NCI-H82 treated with DMSO at 0.1 percent for 48 hours (cell line): Measurements from ENCODE around the gene MCTP2.
"Not testable (repeated sequence)": the region's sequence is repeated elsewhere in the genome, so short reads cannot be mapped to it uniquely, and the experiment has no call there.

Experiments used
- DNase-seq: peaks from one replicate; lab custom pipeline; 2025; ENCODE audit not compliant: unreplicated experiment; lab: John Stamatoyannopoulos, UW

MCTP2 gene

DNA sequence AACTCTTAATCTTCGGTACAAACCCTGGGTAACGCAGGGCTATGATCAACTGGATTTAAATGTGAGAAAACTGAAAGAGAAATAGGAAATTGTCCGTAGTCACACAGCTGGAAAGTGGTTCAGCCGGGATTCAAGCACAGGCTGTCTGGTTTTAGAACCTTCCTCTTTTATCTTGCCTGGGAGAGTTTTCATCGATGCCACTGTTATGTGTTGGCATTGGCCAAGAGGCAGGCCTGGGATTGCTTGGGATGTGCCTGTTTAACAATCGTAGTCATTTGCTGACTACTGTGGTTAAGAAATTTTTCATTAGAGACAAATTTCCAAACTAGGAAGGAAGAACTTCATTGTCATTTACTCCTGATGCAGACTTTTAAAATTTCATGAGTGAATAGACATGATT lies 4.3 kb downstream of the MCTP2 start:
- no peak for DNase-seq

DNA sequence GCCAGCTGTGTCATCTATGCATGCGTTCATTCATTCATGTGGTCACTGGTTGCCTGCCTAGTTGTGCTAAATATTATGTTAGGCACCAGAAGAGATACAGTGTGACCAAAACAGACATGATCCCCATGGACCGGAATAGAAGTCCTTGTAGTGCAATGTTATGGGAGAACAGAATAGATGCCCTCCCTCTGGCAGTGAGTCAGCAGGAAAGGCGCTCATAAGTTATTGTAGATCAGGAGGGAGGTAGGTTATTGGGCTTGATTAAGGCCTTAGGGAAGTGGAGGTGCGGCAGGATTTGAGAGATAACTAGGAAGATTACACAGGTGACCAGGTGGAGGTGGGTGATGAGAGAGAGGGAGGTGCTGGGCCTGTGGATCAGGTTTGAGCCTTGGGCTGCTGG lies 5.2 kb downstream of the MCTP2 start:
- DNase-seq, result no peak

DNA sequence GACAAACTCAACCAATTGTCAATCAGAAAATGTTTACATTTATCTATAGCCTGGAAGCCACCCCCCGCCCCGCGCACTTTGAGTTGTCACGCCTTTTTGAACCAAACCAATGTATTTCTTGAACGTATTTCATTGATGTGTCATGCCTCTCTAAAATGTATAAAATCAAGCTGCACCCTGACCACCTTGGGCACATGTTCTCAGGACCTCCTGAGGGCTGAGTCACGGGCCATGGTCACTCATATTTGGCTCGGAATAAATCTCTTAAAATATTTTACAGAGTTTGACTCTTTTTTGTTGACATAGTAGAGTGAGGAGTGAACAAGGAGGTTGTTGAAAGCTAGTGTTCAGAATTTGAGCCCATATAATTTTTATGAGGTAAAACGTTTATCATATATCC lies 6.5 kb downstream of the MCTP2 start:
- DNase-seq, result no peak

- no peak for DNase-seq
Measured at GRCh38 chr15:94238539-94239118, 7.3 kb downstream of the MCTP2 start.

DNA sequence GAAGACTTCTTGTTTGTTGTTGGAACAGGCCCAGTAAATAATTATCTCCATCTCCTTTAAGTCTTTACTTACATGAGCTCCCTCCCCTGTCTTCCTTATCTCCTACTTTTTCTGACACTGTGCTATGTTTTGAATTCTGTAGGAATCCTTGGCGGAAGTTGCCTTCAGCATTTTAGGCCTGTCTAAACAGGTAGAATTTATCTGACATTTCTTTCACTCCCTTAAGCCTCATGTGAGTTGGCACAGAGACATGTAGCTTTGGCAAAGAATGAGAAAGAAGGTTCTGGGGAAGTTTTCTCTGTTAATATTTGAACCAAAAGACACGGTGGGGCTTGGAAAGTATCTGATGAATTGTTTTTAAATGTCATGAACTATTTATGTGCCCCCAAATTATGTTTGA lies 8.1 kb downstream of the MCTP2 start:
- no peak for DNase-seq

- DNase-seq, result no peak
Measured at GRCh38 chr15:94240480-94240879, 9.1 kb downstream of the MCTP2 start.

DNA sequence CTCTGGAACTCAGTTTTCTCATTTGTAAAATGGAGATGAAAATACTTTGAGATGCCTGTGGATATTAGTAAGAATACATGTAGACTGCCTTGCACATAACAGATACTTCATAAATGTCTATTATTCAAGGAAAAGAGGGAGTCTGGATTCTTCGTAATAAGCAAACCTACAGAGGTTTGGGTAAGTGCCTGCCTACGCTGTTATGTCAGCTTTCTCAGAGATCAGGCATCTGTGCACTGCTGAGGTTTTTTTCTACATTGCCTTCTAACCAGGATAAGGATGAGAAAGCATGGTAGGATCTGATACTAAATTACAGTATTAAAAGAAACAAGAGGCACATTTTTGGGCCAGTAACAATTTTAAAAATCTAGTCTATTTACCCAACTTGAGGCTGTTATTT lies 10.9 kb downstream of the MCTP2 start:
- no peak for DNase-seq

DNA sequence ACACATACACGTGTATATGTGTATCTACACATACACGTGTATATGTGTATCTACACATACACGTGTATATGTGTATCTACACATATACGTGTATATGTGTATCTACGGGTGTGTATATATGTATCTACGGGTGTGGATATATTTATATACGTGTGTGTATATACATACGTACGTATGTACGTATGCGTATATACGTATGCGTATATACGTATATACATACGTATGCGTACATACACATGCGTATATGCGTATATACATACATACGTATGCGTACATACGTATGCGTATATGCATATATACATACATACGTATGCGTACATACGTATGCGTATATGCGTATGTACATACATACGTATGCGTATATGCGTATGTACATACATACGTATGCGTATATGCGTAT lies 11.6 kb downstream of the MCTP2 start:
- not testable (repeated sequence) for DNase-seq

GRCh38 chr15:94243418-94243817 lies 12.1 kb downstream of the MCTP2 start:
- DNase-seq, result no peak

DNA sequence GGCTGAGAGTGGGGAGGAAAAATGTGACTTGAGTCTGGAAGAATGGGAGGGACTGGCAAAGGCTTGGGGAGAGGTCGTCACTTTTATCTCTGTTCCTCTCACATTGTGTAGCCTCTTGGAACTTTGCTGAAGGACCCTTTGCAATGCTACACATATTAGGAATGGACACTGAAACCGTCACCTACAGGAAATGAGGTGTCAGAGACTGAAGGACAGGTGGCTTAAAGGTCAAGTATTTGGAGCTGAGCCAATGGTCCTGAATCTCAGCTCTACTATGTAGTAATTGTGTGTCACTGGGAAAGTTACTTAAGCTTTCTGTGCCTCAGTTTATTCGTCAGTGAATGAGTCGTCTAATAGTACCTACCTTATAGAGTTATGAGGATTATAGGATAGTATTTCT lies 14.7 kb downstream of the MCTP2 start:
- DNase-seq, result no peak

DNA sequence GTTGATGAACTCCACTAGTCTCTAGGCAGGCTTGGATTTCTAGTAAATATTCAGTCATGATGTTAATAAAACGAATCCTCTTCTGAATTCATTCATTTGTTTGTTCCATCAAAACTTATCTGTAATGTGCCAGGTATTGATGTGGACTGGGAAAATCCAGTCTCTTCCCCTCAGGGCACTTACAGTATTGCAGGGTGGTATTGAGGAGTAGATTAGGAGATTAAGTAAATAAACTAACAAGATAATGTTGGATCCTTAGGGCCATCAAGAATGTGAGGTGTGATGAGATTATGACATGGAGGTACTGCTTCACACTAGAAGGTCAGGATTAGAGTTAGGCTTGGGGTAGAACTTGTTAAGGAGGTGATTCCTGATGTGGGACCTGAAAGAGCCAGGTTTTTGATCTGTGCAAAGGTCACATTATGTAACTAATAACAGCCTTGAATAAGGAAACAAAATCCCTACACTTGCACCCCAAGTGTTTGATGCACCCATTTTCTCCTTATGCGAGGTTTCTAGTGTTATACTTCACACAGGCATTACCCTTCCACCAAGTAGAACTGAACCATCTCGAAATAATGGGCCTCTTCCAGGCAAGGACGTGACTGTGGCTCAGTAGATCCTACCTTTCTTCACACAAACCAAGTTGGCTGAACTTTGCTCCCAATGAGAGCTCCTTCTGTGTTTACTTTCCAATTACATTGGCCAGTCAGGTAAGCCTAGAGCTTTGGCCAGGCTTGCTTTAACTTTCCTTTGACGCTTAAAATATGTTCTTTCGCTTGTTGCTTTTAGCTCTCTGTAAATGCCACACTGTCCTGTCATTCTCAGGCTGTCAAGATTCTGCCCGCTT lies 16.7 kb downstream of the MCTP2 start:
- no peak for DNase-seq

- no peak for DNase-seq
Measured at GRCh38 chr15:94250801-94251200, 19.4 kb downstream of the MCTP2 start.

GRCh38 chr15:94252223-94252766 lies 20.9 kb downstream of the MCTP2 start:
- DNase-seq, result no peak

GRCh38 chr15:94252906-94253491 lies 21.6 kb downstream of the MCTP2 start:
- no peak for DNase-seq

GRCh38 chr15:94253742-94254141 lies 22.4 kb downstream of the MCTP2 start:
- DNase-seq, result no peak

- DNase-seq, result no peak
Measured at GRCh38 chr15:94255540-94255939, 24.2 kb downstream of the MCTP2 start.

- no peak for DNase-seq
Measured at GRCh38 chr15:94256511-94256910, 25.1 kb downstream of the MCTP2 start.

DNA sequence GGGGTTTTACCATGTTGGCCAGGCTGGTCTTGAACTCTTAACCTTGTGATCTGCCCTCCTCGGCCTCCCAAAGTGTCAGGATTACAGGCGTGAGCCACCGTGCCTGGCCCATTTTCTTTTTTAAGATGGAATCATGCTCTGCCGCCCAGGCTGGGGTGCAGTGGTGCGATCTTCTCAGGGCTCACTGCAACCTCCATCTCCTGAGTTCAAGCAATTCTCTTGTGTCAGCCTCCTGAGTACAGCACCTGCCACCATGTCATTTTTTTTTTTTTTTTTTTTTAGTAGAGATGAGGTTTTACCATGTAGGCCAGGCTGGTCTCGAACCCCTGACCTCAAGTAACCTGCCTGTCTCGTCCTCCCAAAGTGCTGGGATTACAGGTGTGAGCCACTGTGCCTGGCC lies 26.4 kb downstream of the MCTP2 start:
- not testable (repeated sequence) for DNase-seq

DNA sequence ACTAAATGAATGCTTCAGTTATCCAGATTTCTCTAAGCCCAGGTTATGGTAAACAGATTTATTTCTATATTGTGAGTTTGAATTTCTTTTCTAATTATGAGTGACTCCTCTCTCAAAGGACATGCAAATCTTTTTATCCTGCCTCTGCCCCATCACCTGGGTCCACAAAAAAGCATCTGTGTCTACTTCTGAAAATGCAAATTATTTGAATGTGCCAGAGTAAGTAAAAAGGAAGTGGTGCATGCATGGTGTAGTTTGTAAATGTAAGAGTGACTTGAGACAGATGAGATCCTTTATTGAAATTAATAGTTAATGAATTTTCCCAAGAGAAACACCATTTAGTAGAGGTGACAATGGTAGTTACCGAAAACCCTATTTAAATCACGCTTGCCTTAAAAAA lies 26.9 kb downstream of the MCTP2 start:
- no peak for DNase-seq

GRCh38 chr15:94259121-94259751 lies 27.9 kb downstream of the MCTP2 start:
- DNase-seq, result no peak

DNA sequence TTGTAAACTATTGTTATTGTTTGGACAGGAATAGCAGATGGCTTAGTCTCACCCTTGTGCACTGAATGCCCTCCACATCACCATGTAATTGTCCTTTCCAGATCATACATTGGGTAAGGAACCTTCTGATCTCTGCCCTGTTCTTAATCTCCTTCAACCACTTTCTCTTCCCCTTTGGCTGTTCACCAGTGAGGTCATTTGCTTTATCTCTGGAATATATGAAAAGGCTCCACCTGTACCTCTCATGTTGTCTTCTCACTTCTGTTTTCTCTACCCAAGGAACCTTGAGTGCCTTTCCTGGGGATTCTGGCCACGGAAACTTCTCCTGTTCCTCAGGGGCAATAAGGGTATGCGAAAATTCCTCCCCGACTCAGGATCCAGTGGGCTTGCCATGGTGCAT lies 28.5 kb downstream of the MCTP2 start:
- DNase-seq, result no peak

DNA sequence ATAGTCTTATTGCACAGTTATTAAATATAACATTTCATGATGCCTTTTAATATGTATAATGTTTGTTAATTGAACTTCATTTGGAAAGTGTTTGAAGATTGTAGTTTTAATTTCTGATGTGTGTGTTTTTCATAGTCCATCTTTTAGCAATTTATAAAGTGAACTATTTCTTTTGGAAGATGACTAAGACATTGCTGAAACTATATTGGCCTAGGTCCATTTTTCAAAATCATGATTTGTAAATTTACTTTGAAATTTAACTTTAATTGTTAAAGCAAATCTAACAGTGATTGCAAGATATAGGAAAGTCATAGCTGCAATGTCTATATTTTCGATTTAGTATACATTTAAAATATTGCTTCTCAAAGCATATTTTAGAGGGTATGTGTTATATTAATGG lies 30.8 kb downstream of the MCTP2 start:
- DNase-seq, result no peak
